Epithelial cell of proximal tubule (primary cell): Measurements from ENCODE around the gene GJA1. TPM values are rescaled to one million over a fixed set of nuclear protein-coding genes. Genes with fewer than 3 reads are reported as not detected.
"Not testable (repeated sequence)": the region's sequence is repeated elsewhere in the genome, so short reads cannot be mapped to it uniquely, and the experiment has no call there.

ENCODE experiments used
- DNase-seq: peaks from one replicate; pipeline ENCODE4 v3.0.0-alpha.2; 2011; ENCODE audit warnings: low read depth
- H3K4me3 ChIP-seq: 2 replicates; pipeline ENCODE4 v1.5.1; 2011; ENCODE audit warnings: low read depth, mild to moderate bottlenecking, low read length
- total RNA-seq: library from RNA; depleted of rRNA; stranded (reverse); fragments of >200 nt; gene quantifications from 2 replicates; pipeline ENCODE4 v1.2.3, GENCODE V29; 2015
- TF ChIP-seq, protein P1 (sequence below): conservative IDR thresholded peaks from 2 replicates; pipeline ENCODE4 v1.5.1; 2012; ENCODE audit warnings: low read depth, mild to moderate bottlenecking, low read length

The GJA1 gene
- total RNA-seq, 1 donor from 2014 or later = 165 TPM

DNA sequence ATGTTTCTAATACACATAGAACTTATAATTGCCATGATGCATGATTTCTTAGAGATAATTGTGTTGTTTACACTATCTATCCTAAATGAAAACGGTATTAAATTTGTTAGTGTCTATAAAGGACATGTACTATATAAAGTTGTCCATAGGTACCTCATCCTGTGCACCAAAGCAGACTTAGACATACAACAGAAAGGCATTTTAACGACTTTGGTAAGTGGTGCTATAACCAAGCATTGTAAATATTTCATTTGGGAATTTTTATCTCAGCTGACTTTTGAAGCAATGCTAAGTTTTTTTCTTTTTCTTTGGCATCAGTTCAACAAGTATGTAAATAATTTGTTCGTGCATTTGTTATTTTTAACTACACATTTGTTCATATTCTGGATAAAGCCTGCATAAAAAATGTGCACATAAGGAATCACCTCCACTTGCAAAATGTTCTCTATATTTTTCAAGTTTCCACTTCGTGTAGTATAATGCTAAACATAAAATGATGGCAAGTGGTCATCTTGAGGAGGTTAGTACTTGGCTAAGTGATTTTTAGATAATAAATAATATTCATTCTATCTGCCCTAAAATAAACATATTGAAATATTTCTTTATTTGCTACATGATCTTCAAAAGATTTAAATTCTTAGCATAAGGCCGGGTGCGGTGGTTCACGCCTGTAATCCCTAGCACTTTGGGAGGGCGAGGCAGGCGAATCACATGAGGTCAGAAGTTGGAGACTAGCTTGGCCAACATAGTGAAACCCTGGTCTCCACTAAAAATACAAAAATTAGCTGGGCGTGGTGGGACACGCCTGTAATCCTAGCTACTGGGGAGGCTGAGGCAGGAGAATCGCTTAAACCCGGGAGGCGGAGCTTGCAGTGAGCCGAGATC, 6.3 kb upstream of the GJA1 start:
- no peak overlapping the region for H3K4me3 ChIP-seq
- DNase-seq = no peak
- TF ChIP-seq, protein P1, sequence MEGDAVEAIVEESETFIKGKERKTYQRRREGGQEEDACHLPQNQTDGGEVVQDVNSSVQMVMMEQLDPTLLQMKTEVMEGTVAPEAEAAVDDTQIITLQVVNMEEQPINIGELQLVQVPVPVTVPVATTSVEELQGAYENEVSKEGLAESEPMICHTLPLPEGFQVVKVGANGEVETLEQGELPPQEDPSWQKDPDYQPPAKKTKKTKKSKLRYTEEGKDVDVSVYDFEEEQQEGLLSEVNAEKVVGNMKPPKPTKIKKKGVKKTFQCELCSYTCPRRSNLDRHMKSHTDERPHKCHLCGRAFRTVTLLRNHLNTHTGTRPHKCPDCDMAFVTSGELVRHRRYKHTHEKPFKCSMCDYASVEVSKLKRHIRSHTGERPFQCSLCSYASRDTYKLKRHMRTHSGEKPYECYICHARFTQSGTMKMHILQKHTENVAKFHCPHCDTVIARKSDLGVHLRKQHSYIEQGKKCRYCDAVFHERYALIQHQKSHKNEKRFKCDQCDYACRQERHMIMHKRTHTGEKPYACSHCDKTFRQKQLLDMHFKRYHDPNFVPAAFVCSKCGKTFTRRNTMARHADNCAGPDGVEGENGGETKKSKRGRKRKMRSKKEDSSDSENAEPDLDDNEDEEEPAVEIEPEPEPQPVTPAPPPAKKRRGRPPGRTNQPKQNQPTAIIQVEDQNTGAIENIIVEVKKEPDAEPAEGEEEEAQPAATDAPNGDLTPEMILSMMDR = no peak

DNA sequence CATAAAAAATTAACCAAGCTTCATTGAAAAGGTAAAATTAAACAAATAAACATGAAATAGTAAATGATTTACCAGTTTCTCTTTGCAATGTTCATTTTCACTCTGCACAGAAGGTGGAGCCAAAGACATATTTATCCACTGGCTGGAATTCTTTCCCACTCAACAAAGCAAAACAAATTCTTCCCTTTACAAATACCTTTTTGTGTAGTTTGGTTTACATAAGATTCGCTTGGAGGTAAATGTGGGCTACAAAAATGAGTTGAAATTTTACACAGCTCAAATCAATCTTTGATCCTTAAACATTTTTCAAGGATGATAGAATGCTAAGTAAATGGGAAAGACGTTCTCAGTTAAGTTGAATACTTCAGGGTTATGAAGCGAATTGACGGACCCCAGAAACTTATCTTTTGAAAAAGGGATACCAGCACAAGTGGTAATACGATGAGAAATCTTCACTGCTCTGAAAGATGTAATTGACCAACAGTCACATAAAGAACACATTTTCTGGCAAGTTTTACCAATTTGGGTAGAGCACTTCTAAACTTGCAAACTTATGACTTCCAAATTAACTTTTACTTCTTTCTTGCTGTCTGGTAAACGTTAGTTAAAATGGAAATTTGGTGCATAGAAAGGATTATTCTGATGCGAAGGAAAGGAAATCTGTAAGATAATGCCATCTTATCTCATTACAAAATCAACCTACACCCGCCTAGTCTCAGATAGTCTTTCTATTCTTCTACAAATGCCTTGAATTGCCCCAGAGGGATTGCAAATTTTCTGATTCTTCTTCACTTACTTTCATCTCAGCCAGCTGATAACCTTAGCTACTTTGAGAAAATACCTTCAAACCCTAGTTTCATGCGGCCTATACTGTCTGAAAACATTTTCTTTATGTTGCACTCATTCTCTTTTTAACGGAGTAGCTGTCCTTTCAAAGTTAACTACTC, 4.7 kb upstream of the GJA1 start:
- H3K4me3 ChIP-seq = no peak overlapping the region
- TF ChIP-seq, protein P1 = peak; percentile 75
- DNase-seq = no peak

DNA sequence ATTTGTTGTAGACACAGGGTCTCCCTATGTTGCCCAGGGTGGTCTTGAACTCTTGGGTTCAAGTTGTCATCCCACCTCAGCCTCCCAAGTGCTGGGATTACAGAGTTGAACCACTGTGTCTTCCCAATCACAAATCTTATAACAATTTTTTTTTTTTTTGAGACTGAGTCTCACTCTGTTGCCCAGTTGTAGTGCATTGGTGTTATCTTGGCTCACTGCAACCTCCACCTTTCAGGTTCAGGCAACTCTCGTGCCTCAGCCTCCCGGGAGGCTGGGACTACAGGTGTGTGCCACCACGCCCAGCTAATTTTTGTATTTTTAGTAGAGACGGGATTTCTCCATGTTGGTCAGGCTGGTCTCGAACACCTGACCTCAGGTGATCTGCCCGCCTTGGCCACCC, 3.7 kb upstream of the GJA1 start:
- DNase-seq, H3K4me3 ChIP-seq: not testable (repeated sequence)

DNA sequence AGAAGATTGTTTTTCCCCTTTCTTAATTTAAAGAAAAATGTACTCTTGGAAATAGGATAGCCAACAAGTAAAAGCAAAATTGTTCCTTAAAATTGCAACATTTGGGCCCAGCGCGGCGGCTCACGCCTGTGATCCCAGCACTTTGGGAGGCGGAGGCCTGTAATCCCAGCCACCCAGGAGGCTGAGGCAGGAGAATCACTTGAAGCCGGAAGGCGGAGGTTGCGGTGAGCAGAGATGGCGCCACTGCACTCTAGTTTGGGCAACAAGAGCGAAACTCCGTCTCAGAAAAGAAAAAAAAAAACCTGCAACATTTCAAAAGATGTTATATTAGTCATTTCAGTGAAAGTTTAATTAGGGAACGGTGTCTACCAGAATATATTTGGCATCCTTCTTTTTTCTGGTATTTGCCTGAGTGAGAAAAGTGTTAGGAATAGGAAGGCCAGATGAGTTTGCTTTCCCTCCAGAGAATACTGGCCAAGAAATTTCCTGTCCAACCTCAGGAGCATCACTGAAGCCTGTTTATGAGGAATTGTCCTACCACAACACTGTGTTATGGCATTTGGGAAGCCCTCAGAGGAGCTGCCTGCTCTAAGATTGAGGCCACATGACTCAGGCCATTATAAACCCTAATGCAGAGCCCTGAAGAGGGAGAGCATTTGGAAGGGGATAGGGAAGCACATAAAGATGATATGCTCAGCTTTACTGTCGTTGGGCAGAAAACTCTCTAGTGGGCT, 1.2 kb upstream of the GJA1 start:
- TF ChIP-seq, protein P1 = no peak

DNA sequence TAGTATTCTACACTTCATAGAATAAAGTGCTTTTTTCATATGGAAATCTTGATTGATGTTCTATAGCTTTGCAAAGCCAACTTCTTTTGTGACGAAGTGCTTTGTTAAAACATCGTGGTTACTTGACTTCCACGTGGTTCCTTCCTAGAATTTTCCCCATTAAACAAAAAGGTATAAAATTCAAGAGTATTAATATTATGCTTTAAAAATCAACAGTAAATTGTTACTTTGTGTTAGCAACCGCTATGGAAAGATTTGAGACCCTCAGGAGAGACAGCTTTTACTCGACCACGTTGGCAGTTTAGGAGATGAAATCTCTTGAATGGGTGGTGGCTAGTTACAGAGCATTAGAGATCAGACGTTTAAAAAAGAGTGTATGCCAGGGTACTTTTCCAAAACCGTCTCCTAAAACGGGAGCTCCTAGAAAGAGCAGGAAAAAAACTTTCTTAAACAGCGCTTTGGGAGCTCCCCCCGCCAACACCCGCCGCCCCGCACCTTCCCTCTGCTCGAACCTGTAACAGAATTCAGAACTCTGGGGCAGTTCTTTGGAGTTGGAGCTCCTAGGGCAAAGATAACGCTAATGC, 920 bp downstream of the GJA1 start:
- no peak for DNase-seq
- TF ChIP-seq, protein P1 = no peak
- peak overlapping the region; percentile 59 for H3K4me3 ChIP-seq

More for the DNA sequence above, 1.2 kb upstream of the GJA1 start:
- no peak overlapping the region for H3K4me3 ChIP-seq
- DNase-seq = no peak

DNA sequence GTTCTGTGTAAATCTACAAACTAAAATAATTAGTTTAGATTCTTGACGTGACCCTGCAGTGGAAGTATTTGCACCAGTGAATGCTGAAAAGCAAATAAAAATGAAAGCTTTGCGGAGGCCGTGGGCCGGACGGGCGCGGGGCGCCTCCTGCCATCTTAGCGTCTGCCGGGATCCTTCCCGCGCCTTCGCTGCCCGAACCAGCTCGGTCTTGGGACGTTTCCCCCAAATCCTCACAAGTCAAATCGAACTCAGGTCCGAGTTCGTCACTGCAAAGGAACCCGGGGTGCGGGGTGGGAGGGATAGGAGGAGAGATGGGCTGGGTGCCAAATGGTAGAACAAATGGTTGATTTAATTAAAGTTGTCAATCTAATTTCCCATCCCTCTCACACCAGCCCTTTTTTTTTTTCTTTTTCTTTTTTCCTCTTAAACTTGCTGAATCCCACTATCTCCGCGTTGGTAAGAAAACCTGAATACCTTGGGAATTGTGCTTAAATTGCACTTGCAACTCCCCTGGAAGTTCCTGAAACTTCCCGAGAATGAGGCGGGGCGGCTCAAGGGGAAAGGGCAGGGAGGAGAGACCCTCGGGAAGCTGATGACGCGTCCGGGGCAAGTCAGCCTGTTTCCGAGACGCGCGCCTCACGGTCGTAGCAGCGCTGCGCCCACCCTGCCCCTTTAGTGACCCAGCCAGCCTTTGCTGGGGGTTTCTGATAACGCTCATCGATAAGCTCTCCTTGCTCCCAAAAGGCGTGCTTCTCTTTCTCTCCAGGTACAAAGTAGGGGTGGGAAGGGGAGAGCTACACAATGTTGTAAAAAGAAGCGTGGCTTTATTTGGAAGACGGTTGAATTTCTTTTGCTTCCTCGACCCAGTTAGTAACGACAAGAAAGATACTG, 1.8 kb downstream of the GJA1 start:
- DNase-seq = no peak
- H3K4me3 ChIP-seq = peak overlapping the region; percentile 59
- TF ChIP-seq, protein P1 = no peak
